DMS53 (cell line): Measurements from ENCODE around the gene CARD9.
A peak's percentile ranks its signal among the peaks of the same experiment; 100 is the strongest.

Source experiments
- DNase-seq: peaks from one replicate; lab custom pipeline; 2025; lab: John Stamatoyannopoulos, UW

The CARD9 gene

GRCh38 chr9:136335296-136336155, 37.9 kb downstream of the CARD9 start:
- DNase-seq = no peak

GRCh38 chr9:136334541-136334940, 38.9 kb downstream of the CARD9 start:
- no peak for DNase-seq

- no peak for DNase-seq
These were observed 40.0 kb downstream of the CARD9 start for GRCh38 chr9:136333486-136333885.

- no peak for DNase-seq
These were observed 40.4 kb downstream of the CARD9 start for GRCh38 chr9:136333045-136333444.

GRCh38 chr9:136332482-136332983, 40.9 kb downstream of the CARD9 start:
- DNase-seq = no peak

GRCh38 chr9:136331556-136332481, 41.6 kb downstream of the CARD9 start:
- DNase-seq = no peak

- DNase-seq = no peak
These were observed 42.4 kb downstream of the CARD9 start for GRCh38 chr9:136331030-136331429.

- no peak for DNase-seq
These were observed 43.0 kb downstream of the CARD9 start for GRCh38 chr9:136330406-136330990.

GRCh38 chr9:136329636-136330405, 43.6 kb downstream of the CARD9 start:
- DNase-seq = no peak

GRCh38 chr9:136329211-136329627, 44.2 kb downstream of the CARD9 start:
- no peak for DNase-seq

GRCh38 chr9:136328622-136329041, 44.8 kb downstream of the CARD9 start:
- peak; percentile 36 for DNase-seq

- DNase-seq = peak; percentile 65
These were observed 45.4 kb downstream of the CARD9 start for GRCh38 chr9:136328011-136328621.

- peak; percentile 76 for DNase-seq
These were observed 46.0 kb downstream of the CARD9 start, which contains the start of gene GPSM1 for GRCh38 chr9:136327304-136327974. TSS of gene GPSM1 (plus strand) at chr9:136327539. CDS start at chr9:136327696, 157 bp downstream.

- no peak for DNase-seq
These were observed 46.6 kb downstream of the CARD9 start for GRCh38 chr9:136326761-136327303.

GRCh38 chr9:136326061-136326760, 47.3 kb downstream of the CARD9 start:
- DNase-seq = no peak

GRCh38 chr9:136325358-136325757, 48.1 kb downstream of the CARD9 start:
- DNase-seq = no peak

GRCh38 chr9:136324501-136325300, 48.8 kb downstream of the CARD9 start:
- peak; percentile 81 for DNase-seq

GRCh38 chr9:136323371-136323789, 50.1 kb downstream of the CARD9 start:
- DNase-seq = peak; percentile 90
